OCI-LY1 (cell line): Measurements from ENCODE around the gene SZT2.

Experiments used
- EZH2 ChIP-seq: fragments of 200-600 bp; sonication (generic), shearing (Covaris generic); IDR thresholded peaks from 2 replicates; pipeline ENCODE4 v1.8.0; 2017; ENCODE audit warnings: borderline replicate concordance, mixed run types, mild to moderate bottlenecking, antibody characterized with exemption, low read length, moderate library complexity, mixed read lengths
- TF ChIP-seq, protein P1 (sequence below): fragments of 200-600 bp; sonication (generic), shearing (Covaris generic); IDR thresholded peaks from 2 replicates; pipeline ENCODE4 v1.5.1; 2017; ENCODE audit warnings: mild to moderate bottlenecking, antibody characterized with exemption, low read length, moderate library complexity, mixed read lengths

DNA sequence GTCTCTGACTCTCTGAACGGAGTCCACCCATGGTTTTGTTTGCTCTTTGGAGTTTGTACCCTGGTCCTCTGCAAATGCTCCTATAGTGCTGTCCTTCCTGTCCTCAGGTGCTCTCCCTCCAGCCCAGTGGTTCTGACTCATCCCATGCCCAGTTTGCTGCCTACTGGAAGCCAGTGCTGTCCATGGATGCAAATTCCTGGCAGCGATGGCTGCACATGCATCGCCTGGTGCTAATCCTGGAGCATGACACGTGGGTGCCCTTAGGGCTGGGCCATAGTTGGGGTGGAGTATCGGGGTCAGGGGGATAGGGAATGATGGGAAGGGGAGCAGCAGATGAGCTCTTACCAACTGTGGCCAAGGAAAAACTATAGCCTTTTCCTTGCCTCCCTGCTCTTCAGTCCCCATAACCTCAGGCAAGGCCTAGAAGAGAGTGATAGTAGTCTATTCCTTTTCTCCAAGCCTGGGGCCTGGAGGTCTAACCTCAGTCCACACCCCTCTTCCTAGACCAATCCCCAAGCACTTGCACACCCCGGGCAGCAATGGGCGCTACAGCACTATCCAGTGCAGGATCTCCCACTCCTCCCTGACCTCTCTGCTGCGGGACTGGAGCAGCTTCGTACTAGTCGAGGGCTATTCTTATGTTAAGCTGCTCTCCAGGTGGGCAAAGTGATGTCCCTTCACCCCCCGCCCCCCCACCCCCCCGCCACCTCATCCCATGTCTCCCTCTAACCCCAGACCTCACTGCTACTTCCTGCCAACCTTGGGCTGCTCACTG lies 32.5 kb downstream of the SZT2 start:
- TF ChIP-seq EZH2: no peak
- TF ChIP-seq, protein P1, sequence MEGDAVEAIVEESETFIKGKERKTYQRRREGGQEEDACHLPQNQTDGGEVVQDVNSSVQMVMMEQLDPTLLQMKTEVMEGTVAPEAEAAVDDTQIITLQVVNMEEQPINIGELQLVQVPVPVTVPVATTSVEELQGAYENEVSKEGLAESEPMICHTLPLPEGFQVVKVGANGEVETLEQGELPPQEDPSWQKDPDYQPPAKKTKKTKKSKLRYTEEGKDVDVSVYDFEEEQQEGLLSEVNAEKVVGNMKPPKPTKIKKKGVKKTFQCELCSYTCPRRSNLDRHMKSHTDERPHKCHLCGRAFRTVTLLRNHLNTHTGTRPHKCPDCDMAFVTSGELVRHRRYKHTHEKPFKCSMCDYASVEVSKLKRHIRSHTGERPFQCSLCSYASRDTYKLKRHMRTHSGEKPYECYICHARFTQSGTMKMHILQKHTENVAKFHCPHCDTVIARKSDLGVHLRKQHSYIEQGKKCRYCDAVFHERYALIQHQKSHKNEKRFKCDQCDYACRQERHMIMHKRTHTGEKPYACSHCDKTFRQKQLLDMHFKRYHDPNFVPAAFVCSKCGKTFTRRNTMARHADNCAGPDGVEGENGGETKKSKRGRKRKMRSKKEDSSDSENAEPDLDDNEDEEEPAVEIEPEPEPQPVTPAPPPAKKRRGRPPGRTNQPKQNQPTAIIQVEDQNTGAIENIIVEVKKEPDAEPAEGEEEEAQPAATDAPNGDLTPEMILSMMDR: no peak
